IMR-90 (cell line): Measurements from ENCODE around the gene DSCAM. TPM values are rescaled to one million over a fixed set of nuclear protein-coding genes. Genes with fewer than 3 reads are reported as not detected.

Source experiments
- ATAC-seq: fragments of 200-7000 bp; cut with Tn5 transposase; 2 replicates; pipeline ENCODE4 v1.9.1; 2020; ENCODE audit warnings: low read depth, mild to moderate bottlenecking, moderate library complexity
- BruUV-seq: library from RNA; stranded (reverse); fragments of 400-500 nt; replicated peaks from 2 replicates; lab custom pipeline; 2021; lab: Mats Ljungman, UMichigan
- CTCF ChIA-PET: fragments of 300-600 bp; formaldehyde crosslinking; extraction: SDS; loops from one replicate; lab custom pipeline; 2021; ENCODE audit warnings: antibody characterized with exemption; lab: Yijun Ruan, JAX
- POLR2A ChIA-PET: fragments of 300-600 bp; sonication (Branson Sonifier 250); formaldehyde crosslinking; loops from one replicate; lab custom pipeline; 2022; ENCODE audit warnings: antibody characterized with exemption; ENCODE audit not compliant: unreplicated experiment; lab: Charles Lee
- DNase-seq: peaks from one replicate; pipeline ENCODE4 v3.0.0; 2013
- H2AFZ ChIP-seq: replicated peaks from 2 replicates; pipeline ENCODE3; 2013; ENCODE audit warnings: low read length, mild to moderate bottlenecking; ENCODE audit not compliant: poor library complexity
- H2AK5ac ChIP-seq: 2 replicates; pipeline ENCODE4 v1.6.1; 2013; ENCODE audit warnings: low read depth, low read length, inconsistent platforms
- H2AK9ac ChIP-seq: replicated peaks from 2 replicates; pipeline ENCODE3; 2013; ENCODE audit warnings: mild to moderate bottlenecking, low read depth, low read length, moderate library complexity; ENCODE audit not compliant: poor library complexity
- H2BK120ac ChIP-seq: 2 replicates; pipeline ENCODE4 v1.6.1; 2013; ENCODE audit warnings: low read depth, low read length, inconsistent platforms
- H2BK15ac ChIP-seq: 3 replicates; pipeline ENCODE4 v1.6.1; 2013; ENCODE audit warnings: low read depth, low read length, inconsistent platforms
- H2BK20ac ChIP-seq: 2 replicates; pipeline ENCODE4 v1.6.1; 2013; ENCODE audit warnings: low read depth, mild to moderate bottlenecking, inconsistent platforms, low read length, moderate library complexity
- H2BK5ac ChIP-seq: 2 replicates; pipeline ENCODE4 v1.6.1; 2013; ENCODE audit warnings: mild to moderate bottlenecking, low read depth, low read length, inconsistent platforms; ENCODE audit not compliant: poor library complexity, severe bottlenecking
- H3K14ac ChIP-seq: replicated peaks from 2 replicates; pipeline ENCODE4 v1.6.1; 2013; ENCODE audit warnings: low read depth, low read length, inconsistent platforms
- H3K18ac ChIP-seq: 2 replicates; pipeline ENCODE4 v1.6.1; 2013; ENCODE audit warnings: low read depth, low read length, control low read depth
- H3K23ac ChIP-seq: 2 replicates; pipeline ENCODE4 v1.6.1; 2013; ENCODE audit warnings: low read depth, low read length, inconsistent platforms
- H3K27ac ChIP-seq: 2 replicates; pipeline ENCODE4 v1.5.1; 2013; ENCODE audit warnings: mild to moderate bottlenecking, control low read depth, low read length; ENCODE audit not compliant: insufficient read depth
- H3K27me3 ChIP-seq: 2 replicates; pipeline ENCODE4 v1.6.1; 2013; ENCODE audit warnings: low read length; ENCODE audit not compliant: control insufficient read depth, insufficient read depth
- H3K36me3 ChIP-seq: 2 replicates; pipeline ENCODE4 v1.6.1; 2013; ENCODE audit warnings: low read length, mixed read lengths; ENCODE audit not compliant: control insufficient read depth, insufficient read depth
- H3K4ac ChIP-seq: 2 replicates; pipeline ENCODE4 v1.6.1; 2013; ENCODE audit warnings: low read depth, low read length, inconsistent platforms
- H3K4me1 ChIP-seq: 2 replicates; pipeline ENCODE4 v1.6.1; 2013; ENCODE audit warnings: low read length, mixed read lengths; ENCODE audit not compliant: control insufficient read depth, insufficient read depth
- H3K4me2 ChIP-seq: 2 replicates; pipeline ENCODE4 v1.6.1; 2013; ENCODE audit warnings: low read depth, mild to moderate bottlenecking, control low read depth, low read length, moderate library complexity
- H3K4me3 ChIP-seq: 2 replicates; pipeline ENCODE4 v1.5.1; 2013; ENCODE audit warnings: low read depth, mild to moderate bottlenecking, control low read depth, low read length, moderate library complexity; ENCODE audit not compliant: insufficient read depth
- H3K56ac ChIP-seq: 2 replicates; pipeline ENCODE4 v1.6.1; 2013; ENCODE audit warnings: low read length, inconsistent platforms; ENCODE audit not compliant: insufficient read depth; ENCODE audit errors: extremely low read depth
- H3K79me1 ChIP-seq, 2 experiments: 2 replicates each; pipeline ENCODE4 v1.6.1; 2013; ENCODE audit warnings: low read length in 2 of 2, inconsistent platforms in 1 of 2, low read depth in 1 of 2
- H3K9ac ChIP-seq: 2 replicates; pipeline ENCODE4 v1.6.1; 2013; ENCODE audit warnings: low read depth, low read length, control low read depth
- H3K9me1 ChIP-seq: 2 replicates; pipeline ENCODE4 v1.6.1; 2013; ENCODE audit warnings: low read length, inconsistent platforms; ENCODE audit not compliant: insufficient read depth
- H3K9me3 ChIP-seq: 2 replicates; pipeline ENCODE4 v1.6.1; 2013; ENCODE audit warnings: low read length; ENCODE audit not compliant: control insufficient read depth, insufficient read depth
- H4K20me1 ChIP-seq: 2 replicates; pipeline ENCODE4 v1.6.1; 2013; ENCODE audit warnings: low read length, inconsistent platforms; ENCODE audit not compliant: insufficient read depth
- H4K5ac ChIP-seq: 2 replicates; pipeline ENCODE4 v1.6.1; 2013; ENCODE audit warnings: mild to moderate bottlenecking, low read depth, low read length, control low read depth
- H4K8ac ChIP-seq, 2 experiments: 2 replicates each; pipeline ENCODE4 v1.6.1; 2013; ENCODE audit warnings: low read depth in 2 of 2, low read length in 2 of 2, control low read depth in 1 of 2, inconsistent platforms in 1 of 2
- H4K91ac ChIP-seq: 2 replicates; pipeline ENCODE4 v1.6.1; 2013; ENCODE audit warnings: low read depth, low read length, inconsistent platforms; ENCODE audit not compliant: insufficient read depth
- BHLHE40 ChIP-seq: fragments of 150-350 bp; IDR thresholded peaks from 2 replicates; pipeline ENCODE4 v1.6.1; 2016; ENCODE audit warnings: mild to moderate bottlenecking, low read depth, low read length
- CEBPB ChIP-seq: IDR thresholded peaks from 2 replicates; pipeline ENCODE4 v1.6.1; 2012; ENCODE audit warnings: low read depth, low read length, improper control_type of control experiment
- CHD1 ChIP-seq: IDR thresholded peaks from 2 replicates; pipeline ENCODE4 v1.6.1; 2012; ENCODE audit warnings: low read depth, low read length, improper control_type of control experiment
- FOS ChIP-seq: fragments of 150-350 bp; IDR thresholded peaks from 2 replicates; pipeline ENCODE4 v1.6.1; 2016; ENCODE audit warnings: low read depth, low read length
- MAFK ChIP-seq: IDR thresholded peaks from 2 replicates; pipeline ENCODE4 v1.6.1; 2012; ENCODE audit warnings: low read depth, low read length, improper control_type of control experiment
- MAZ ChIP-seq: IDR thresholded peaks from 2 replicates; pipeline ENCODE4 v1.6.1; 2012; ENCODE audit warnings: low read depth, mild to moderate bottlenecking, low read length, improper control_type of control experiment, moderate library complexity, borderline replicate concordance
- MXI1 ChIP-seq: IDR thresholded peaks from 2 replicates; pipeline ENCODE4 v1.6.1; 2012; ENCODE audit warnings: low read depth, mild to moderate bottlenecking, low read length, moderate library complexity, borderline replicate concordance
- NFE2L2 ChIP-seq: fragments of 150-350 bp; IDR thresholded peaks from 2 replicates; pipeline ENCODE4 v1.6.1; 2016; ENCODE audit warnings: low read depth, mild to moderate bottlenecking, low read length
- POLR2A ChIP-seq: IDR thresholded peaks from 2 replicates; pipeline ENCODE4 v1.6.1; 2012; ENCODE audit warnings: mild to moderate bottlenecking, low read depth, low read length
- RAD21 ChIP-seq: IDR thresholded peaks from 2 replicates; pipeline ENCODE4 v1.6.1; 2012; ENCODE audit warnings: low read length, improper control_type of control experiment
- RCOR1 ChIP-seq: IDR thresholded peaks from 2 replicates; pipeline ENCODE4 v1.6.1; 2012; ENCODE audit warnings: mild to moderate bottlenecking, low read length, improper control_type of control experiment; ENCODE audit not compliant: insufficient replicate concordance
- RFX5 ChIP-seq: IDR thresholded peaks from 2 replicates; pipeline ENCODE4 v1.8.0; 2012; ENCODE audit warnings: low read depth, mild to moderate bottlenecking, low read length, moderate library complexity
- SMC3 ChIP-seq: fragments of 150-350 bp; IDR thresholded peaks from 2 replicates; pipeline ENCODE4 v1.6.1; 2016; ENCODE audit warnings: low read depth, mild to moderate bottlenecking, antibody characterized with exemption, low read length, moderate library complexity
- WGBS, 2 experiments: methylation state at CpG; one replicate each; pipeline versions ENCODE4 v1.1.5 to v1.1.7; 2013; ENCODE audit warnings: missing lambda C conversion rate in 2 of 2; ENCODE audit not compliant: insufficient read length in 1 of 2; ENCODE audit errors: extremely low coverage in 2 of 2; 5-methylcytosine and 5-hydroxymethylcytosine counted together
- dilution Hi-C: fragments of 300-500 bp; cut with HindIII; formaldehyde crosslinking; loops from one replicate; pipeline ENCODE4 v1.14.3; 2018; ENCODE audit warnings: low sequenced_read_pairs; ENCODE audit not compliant: unreplicated experiment
- in situ Hi-C: fragments of 300-500 bp; cut with MboI; formaldehyde crosslinking; loops from 3 replicates; pipeline ENCODE4 v1.14.3; 2019; ENCODE audit warnings: low sequenced_read_pairs, inconsistent platforms, mixed read lengths
- intact Hi-C: fragments of 100-400 bp; cut with micrococcal nuclease; formaldehyde crosslinking; loops from 2 replicates; pipeline ENCODE4 v1.10.0; 2022
- polyA plus RNA-seq, 3 experiments: library from polyadenylated mRNA; depleted of rRNA; stranded (reverse); fragments of >200 nt; gene quantifications; 2 replicates each; pipeline ENCODE4 v1.2.3, GENCODE V29; 2012; ENCODE audit warnings: low replicate concordance in 1 of 3
- total RNA-seq: library from RNA; depleted of rRNA; stranded (reverse); fragments of >200 nt; gene quantifications from 2 replicates; pipeline ENCODE4 v1.2.3, GENCODE V29; 2012
- TF ChIP-seq, protein P1 (sequence below): conservative IDR thresholded peaks from 2 replicates; pipeline ENCODE4 v1.5.1; 2012; ENCODE audit warnings: mild to moderate bottlenecking, low read depth, low read length, improper control_type of control experiment
- TF ChIP-seq, protein P2 (sequence below): fragments of 150-350 bp; IDR thresholded peaks from 2 replicates; pipeline ENCODE4 v1.6.1; 2016; ENCODE audit warnings: low read depth, mild to moderate bottlenecking, low read length, moderate library complexity, borderline replicate concordance
- TF ChIP-seq, protein P3 (sequence below): fragments of 150-350 bp; IDR thresholded peaks from 2 replicates; pipeline ENCODE4 v1.6.1; 2017; ENCODE audit warnings: mild to moderate bottlenecking, antibody characterized with exemption, low read length, low read depth

DSCAM gene
- total and polyA plus RNA-seq, 2 of the 4 experiments (the other 2 are of a cell fraction) = under 0.01 to 0.02 TPM

DNA sequence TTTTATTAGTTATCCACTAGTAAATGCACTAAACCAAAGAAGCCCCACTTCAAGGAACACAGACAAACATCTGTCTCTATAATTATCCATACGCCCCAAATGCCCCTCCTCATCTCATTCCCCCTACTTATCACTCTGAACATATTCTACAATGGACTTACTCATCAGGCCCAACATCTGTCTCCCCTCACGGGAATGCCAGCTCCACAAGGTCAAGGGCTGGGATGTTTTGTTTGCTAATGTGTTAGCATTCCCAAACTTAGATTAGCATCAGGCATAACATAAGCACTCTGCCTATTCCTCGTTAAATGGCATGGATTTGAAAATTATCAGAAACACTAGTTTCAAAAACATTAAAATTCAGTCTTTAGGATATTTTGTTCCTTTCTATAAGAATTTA is 279.5 kb downstream of the DSCAM start:
- H4K5ac ChIP-seq = no peak overlapping the region
- dilution Hi-C loops = no loop called here
- intact Hi-C loops = no loop called here
- H3K56ac ChIP-seq = no peak overlapping the region
- no peak overlapping the region for H3K14ac ChIP-seq
- no peak overlapping the region for H3K4ac ChIP-seq
- H3K9me1 ChIP-seq = no peaks in the 10 kb centered on the region
- H4K8ac ChIP-seq = no peak overlapping the region
- H3K9ac ChIP-seq = no peak overlapping the region
- in situ Hi-C loops = no loop called here
- no TSS peak for BruUV-seq
- H3K79me1 ChIP-seq = no peaks in the 10 kb centered on the region
- H3K4me3 ChIP-seq = no peak overlapping the region
- no peak overlapping the region for H2AK5ac ChIP-seq
- WGBS, 2 experiments = no CpG with 5 or more reads among the region's 3 CpGs
- CTCF ChIA-PET = no interaction called here
- H3K4me1 ChIP-seq = no peaks in the 10 kb centered on the region
- no peaks in the 10 kb centered on the region for H3K27me3 ChIP-seq
- no peak for ATAC-seq
- H4K91ac ChIP-seq = no peak overlapping the region
- H4K20me1 ChIP-seq = no peaks in the 10 kb centered on the region
- peaks cover 31% of the 10 kb centered on the region for H3K9me3 ChIP-seq
- no peak overlapping the region for H3K4me2 ChIP-seq
- no peak overlapping the region for H2BK5ac ChIP-seq
- H2AFZ ChIP-seq = no peak overlapping the region
- H2AK9ac ChIP-seq = no peak overlapping the region
- H2BK20ac ChIP-seq = no peak overlapping the region
- POLR2A ChIA-PET = no interaction called here
- no peak overlapping the region for H3K27ac ChIP-seq
- TF ChIP-seq BHLHE40 (no peak), RAD21 (no peak), CHD1 (no peak), MAZ (no peak), CEBPB (no peak), RFX5 (no peak), SMC3 (no peak), NFE2L2 (no peak), MAFK (no peak), FOS (no peak), RCOR1 (no peak), POLR2A (no peak), MXI1 (no peak)
- TF ChIP-seq, protein P1, sequence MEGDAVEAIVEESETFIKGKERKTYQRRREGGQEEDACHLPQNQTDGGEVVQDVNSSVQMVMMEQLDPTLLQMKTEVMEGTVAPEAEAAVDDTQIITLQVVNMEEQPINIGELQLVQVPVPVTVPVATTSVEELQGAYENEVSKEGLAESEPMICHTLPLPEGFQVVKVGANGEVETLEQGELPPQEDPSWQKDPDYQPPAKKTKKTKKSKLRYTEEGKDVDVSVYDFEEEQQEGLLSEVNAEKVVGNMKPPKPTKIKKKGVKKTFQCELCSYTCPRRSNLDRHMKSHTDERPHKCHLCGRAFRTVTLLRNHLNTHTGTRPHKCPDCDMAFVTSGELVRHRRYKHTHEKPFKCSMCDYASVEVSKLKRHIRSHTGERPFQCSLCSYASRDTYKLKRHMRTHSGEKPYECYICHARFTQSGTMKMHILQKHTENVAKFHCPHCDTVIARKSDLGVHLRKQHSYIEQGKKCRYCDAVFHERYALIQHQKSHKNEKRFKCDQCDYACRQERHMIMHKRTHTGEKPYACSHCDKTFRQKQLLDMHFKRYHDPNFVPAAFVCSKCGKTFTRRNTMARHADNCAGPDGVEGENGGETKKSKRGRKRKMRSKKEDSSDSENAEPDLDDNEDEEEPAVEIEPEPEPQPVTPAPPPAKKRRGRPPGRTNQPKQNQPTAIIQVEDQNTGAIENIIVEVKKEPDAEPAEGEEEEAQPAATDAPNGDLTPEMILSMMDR = no peak
- TF ChIP-seq, protein P2, sequence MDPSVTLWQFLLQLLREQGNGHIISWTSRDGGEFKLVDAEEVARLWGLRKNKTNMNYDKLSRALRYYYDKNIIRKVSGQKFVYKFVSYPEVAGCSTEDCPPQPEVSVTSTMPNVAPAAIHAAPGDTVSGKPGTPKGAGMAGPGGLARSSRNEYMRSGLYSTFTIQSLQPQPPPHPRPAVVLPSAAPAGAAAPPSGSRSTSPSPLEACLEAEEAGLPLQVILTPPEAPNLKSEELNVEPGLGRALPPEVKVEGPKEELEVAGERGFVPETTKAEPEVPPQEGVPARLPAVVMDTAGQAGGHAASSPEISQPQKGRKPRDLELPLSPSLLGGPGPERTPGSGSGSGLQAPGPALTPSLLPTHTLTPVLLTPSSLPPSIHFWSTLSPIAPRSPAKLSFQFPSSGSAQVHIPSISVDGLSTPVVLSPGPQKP = no peak
- TF ChIP-seq, protein P3, sequence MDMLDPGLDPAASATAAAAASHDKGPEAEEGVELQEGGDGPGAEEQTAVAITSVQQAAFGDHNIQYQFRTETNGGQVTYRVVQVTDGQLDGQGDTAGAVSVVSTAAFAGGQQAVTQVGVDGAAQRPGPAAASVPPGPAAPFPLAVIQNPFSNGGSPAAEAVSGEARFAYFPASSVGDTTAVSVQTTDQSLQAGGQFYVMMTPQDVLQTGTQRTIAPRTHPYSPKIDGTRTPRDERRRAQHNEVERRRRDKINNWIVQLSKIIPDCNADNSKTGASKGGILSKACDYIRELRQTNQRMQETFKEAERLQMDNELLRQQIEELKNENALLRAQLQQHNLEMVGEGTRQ = no peak
- no peak for DNase-seq
- no peak overlapping the region for H3K23ac ChIP-seq
- H2BK15ac ChIP-seq = no peak overlapping the region
- no peaks in the 10 kb centered on the region for H3K36me3 ChIP-seq
- H3K18ac ChIP-seq = no peak overlapping the region
- no peak overlapping the region for H2BK120ac ChIP-seq
